ENCODE data around the gene MAGEA9.
"Not testable (repeated sequence)": the region's sequence is repeated elsewhere in the genome, so short reads cannot be mapped to it uniquely, and the experiment has no call there.

MAGEA9 gene, protein sequence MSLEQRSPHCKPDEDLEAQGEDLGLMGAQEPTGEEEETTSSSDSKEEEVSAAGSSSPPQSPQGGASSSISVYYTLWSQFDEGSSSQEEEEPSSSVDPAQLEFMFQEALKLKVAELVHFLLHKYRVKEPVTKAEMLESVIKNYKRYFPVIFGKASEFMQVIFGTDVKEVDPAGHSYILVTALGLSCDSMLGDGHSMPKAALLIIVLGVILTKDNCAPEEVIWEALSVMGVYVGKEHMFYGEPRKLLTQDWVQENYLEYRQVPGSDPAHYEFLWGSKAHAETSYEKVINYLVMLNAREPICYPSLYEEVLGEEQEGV

DNA sequence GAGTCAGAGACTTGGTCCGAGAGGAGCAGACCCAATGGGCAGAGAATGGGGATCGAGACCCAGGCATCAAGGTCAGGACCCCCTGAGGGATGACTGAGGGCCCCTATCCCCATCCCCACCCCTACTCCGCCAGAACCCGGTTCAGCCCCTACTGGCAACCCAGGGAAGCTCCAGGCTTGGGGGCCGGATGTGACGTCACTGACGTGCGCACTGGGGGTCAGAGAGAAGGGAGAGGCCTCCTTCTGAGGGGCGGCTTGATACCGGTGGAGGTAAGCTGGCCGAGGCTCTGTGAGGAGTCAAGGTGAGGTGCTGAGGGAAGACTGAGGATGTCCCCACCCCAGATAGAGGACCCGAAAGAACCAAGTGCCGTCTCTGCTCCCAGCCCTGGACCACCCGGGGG, at the start of gene MAGEA9:
Gene MAGEA9, plus strand, starts transcription at position 204 of the 400 bp plus-strand sequence. CDS start 4,281 bp downstream, outside the sequence.
- DNase-seq: not testable (repeated sequence)

DNA sequence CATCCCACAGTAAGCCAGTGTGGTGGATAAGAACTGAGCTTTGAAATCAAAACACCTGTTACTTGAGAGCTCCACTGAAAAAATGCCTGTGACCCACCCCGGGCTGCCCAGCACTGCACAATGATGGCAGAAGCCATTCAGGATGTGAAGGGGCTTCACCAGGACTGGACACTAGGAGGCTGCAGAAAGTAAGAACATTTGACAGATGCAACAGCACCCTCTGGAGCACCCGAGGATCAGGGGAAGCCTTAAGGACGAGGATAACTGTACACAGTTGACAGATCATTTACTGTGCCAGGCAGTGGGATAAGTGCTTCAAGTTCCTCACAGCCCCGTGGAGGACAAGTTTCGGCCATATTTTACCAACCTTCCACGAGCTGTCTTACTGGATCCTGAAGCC, 39.5 kb upstream of the MAGEA9 start:
- not testable (repeated sequence) for DNase-seq

DNA sequence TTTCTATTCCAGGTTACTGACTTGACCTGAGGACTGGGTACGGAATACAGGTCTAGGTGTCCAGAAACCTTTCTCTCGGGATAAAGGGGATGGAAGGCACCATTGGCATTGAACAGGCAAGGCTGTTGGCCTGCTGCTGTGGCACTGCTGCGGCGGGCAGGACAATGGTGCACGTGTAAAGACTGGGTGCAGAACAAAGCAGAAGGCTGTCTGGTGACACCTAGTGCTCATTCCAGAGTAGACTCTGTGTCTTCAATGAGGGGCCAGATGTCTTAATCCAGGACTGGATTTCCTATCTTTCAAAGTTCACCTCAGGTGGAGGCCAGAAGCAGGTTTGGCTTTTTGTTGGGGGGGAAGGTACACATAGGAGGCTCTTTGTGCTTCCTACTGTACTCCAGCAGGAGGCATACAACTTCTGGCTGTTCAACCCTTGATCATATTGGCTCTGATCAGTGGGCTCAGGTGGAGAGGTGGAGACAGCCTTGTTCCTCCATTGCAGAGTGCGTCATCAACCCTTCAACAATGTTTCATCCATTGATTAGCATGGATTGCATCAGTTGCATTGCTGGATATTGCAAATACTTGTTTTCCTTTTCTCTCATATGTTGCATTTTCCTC, 35.2 kb upstream of the MAGEA9 start:
- not testable (repeated sequence) for DNase-seq

DNA sequence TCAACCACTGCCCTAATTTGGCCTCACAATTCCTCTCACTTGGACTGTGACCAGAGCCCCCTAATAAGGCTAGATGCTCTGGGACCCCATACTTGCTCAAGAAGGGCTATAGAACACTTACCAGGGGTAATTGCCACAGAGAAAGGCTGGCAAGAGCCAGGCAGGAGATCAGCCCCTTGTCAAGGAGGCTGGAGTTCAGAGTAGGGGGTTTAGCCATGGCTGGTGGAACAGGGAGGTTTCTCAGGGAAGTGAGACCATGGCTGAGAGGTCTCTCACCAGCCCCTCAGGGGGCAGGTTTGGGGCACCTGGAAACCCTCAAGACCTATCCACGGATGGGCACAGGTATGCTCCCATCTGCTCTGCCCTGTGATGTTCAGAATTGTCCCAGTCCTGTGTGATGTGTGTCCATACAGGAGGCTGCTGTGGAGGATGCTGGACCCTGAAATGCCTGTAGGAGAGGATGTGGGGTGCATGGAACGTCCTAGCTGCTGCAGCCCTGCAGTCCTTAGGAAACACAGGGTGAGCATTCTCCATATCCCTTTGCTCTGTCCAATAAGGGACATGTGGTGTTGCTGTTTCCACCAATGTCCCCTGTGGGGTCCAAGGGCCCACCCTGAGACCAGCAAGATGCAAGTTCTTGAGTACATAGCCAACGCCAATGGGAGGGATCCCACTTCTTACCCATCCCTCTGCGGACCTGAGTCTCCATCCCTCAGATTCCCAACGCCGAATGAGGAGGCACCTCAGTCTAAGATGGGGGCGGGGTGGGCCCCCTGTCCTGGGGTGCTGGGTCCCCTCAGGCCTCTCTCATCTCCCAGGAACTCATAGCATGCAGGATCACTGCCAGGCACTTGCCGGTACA, 24.3 kb upstream of the MAGEA9 start:
- no peak for DNase-seq

DNA sequence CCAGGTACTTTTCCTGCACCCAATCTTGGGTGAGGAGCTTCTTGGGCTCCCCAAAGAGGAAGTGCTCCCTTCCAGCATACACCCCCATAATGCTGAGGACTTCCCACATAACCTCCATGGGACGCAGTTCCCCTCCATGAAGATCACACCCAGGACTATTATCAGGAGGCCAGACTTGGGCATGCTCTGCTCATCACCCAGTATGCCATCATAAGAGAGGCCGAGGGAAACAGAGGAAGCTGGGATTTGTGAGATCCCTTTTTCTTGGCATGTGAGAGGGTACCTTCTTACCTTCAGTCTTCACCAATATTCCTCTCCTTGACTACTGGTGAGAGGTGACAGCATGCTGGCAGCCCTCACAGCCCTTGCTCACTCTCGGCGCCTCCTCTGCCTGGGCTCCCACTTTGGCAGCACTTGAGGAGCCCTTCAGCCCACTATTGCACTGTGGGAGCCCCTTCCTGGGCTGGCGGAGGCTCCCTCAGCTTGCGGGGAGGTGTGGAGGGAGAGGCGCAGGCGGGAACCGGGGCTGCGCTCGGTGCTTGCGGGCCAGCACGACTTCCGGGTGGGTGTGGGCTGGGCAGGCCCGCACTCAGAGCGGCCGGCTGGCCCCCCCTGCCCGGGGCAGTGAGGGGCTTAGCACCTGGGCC, 23.5 kb upstream of the MAGEA9 start:
- no peak for DNase-seq

DNA sequence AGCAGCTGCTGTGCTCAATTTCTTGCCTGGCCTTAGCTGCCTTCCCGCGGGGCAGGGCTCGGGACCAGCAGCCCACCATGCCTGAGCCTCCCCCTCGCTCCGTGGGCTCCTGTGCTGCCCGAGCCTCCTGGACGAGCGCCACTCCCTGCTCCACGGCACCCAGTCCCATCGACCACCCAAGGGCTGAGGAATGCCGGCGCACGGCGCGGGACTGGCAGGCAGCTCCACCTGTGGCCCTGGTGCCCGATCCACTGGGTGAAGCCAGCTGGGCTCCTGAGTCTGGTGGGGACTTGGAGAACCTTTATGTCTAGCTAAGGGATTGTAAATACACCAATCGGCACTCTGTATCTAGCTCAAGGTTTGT, 23.0 kb upstream of the MAGEA9 start:
- DNase-seq: not testable (repeated sequence)

DNA sequence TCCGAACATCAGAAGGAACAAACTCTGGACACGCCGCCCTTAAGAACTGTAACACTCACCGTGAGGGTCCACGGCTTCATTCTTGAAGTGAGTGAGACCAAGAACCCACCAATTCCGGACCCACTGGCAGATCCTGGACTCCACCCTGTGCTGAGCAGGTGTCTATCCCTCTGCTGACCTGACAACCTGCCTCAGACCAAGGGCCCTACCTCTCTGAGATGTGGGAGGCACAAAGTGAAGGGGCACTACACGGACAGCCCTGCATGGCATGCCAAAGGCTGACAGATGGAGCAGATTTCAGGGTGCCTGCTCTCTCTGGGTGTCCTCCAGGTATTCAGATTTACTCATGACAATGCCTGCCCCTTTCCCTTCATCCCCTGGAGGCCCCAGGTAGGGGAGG, 21.9 kb upstream of the MAGEA9 start:
- DNase-seq: no peak

DNA sequence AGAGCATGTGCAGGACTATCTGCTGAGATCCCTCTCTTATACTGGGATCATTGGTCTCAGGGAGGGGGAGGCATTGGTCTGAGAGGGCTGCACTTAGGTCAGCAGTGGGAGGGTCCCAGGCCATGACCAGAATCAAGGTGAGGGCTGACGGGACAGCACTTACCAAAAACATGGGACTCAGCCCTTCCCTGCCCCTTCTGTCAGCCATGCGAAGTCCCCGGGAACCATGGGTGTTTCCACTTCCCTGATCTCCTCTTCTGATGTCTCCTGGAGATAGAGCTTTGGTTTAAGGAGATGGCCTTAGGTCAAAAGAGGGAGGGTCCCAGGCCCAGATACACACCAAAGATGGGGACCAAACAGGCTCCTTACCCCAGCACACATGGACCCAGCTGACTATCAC, 20.8 kb upstream of the MAGEA9 start:
- no peak for DNase-seq

DNA sequence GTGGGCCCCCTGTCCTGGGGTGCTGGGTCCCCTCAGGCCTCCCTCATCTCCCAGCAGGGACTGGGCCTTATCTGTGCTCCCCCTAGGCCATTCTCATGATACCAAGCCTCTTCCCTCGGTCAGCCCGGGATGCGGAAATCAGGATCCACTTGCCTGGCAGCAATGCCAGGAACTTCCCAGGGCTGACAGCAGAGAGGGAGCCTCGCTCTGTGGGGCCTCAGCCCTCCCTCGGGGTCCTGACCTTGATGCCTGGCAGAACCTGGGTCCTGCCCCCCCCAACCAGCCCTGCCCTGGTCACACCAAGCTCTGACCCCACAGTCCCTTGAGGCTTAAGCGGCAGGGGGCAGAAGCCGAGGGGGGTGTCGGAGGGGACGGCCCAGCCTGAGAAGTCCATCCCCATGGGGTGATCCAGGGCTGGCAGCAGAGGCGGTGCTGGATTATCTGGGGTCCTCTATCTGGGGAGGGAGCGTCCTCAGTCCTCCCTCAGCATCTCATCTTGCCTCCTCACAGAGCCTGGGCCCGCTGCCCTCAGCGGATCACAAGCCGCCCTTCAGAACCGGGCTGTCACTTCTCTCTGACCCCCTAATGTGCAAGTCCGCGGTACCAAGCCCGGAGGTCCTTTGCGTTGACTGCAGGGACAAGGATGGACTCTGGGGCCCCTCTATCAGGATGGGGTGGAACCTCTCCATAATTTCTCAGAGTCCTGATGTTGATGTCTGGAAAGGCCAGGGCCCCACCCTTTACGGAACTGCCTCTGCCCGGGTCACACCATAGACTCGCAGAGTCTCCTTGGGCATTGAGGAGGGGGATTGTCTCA, 19.7 kb upstream of the MAGEA9 start:
- DNase-seq: not testable (repeated sequence)

DNA sequence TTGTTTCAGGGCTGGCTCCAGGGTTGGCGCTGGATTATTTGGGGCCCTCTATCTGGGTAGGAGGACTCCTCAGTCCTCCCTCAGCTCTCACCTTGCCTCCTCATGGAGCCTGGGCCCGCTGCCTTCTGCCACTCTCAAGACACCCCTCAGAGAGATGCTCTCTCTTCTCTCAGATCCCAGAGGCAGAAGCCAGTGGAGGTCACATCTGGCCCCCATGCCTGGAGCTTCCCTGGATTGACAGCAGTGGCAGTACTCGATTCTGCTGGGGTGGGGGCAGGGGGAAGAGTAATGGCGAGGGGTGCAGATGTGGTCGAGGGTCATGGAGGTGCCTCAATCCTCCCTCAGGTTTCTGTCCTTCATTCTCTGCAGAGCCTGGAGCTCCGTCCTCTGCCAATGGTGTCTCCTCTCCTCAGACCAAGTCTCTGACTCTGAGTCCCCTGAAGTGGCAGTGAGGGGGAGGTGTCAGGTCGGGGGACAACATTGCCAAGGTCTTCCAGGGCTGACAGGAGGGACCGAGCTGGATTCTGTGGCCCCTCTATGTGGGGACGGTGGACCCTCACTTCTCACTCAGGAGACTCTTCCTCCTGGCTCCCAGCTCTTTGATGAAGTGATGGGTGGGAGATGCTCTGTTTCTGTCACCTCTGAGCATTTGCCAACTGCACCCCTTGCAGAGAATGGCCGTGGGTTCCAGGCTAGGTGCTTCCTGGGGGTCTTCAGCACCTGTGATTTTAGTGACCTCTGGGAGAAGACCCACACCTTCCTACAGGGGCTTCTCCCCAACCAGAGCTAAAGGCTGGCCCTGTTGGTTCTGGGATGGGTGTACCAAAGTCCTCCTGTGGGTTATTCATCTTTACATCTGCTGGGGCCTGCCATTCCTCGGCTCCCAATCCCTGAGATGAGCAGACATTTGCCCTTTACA, 18.8 kb upstream of the MAGEA9 start:
- DNase-seq: no peak

DNA sequence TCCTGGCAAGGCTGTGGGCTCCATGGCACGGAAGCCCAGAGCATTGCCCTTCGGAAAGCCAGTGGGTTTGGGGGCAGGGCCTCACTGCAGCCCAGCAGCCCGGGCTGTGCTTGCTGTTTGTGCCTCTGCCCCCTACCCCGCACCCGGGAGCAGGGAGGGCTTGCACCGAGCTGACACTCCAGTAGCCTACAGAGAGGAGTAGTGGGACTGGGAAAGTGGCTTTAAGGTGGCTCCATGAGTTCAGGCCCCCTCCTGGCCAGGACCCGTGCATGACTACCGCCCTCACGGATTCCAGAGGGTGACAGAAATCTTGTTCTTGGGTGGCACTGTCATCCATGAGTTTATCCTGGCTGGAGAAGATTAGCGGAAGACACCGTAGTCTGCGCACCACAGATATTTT, 11.4 kb upstream of the MAGEA9 start:
- DNase-seq: not testable (repeated sequence)

DNA sequence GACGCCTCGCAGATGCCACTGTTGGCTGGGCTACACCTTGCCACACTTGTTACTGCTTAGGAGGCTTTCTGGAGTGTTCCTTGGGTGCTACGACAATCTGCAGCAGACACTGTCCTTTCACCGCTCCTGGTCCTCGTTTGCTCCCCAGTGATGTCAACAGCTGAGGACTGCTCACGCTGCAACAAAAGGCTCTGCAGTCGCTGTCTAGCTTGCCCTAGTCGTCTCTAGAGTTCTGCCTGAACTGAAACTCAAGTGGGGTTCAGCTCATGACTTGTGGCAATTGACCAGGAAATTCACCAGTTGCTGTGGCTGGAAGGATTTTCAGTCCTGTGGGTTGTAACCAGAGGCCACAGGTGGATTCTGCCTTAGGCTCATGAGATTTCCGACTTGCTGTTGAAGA, 8.7 kb upstream of the MAGEA9 start:
- DNase-seq: not testable (repeated sequence)

DNA sequence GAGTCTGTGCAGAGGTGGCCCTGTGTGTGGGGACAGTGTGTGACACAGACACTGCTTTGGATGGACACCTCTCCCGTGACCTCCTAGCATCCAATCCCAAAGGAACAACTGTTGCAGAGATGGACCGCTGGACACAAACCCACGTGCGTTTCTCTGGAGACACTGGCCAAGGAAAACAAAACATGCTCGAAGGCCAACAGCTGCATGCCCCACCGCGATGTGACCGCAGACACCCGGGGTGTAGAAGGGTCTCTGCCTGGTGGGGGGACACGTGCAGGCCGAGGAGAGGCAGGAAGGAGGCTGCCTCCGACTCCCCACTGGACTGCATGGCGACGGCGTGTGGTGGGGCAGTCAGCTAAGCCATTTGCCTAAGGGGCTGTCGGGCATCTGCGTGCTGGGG, 8.0 kb upstream of the MAGEA9 start, which contains the start of gene HSFX1:
Gene HSFX1, plus strand, starts transcription at position 301 of the 400 bp plus-strand sequence. CDS start 614 bp downstream, outside the sequence.
- not testable (repeated sequence) for DNase-seq

DNA sequence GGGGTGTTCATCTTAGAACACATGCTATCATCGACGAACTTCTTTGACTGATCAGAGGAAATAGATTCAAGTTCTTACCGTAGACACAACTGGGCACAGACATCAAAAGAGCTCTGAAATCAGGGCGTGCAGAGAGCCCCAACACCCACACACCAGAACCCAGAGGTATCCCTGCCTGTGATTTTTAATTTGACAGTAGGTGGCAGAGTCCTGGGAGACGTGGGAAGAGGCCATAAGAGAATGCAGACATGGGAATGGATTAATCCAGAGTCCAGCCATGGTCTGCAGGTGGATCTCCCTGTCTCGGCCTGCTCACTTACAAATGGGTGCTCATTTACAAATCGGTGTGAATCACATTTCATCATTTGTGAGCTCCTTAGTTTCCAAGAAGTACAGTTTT, 3.7 kb upstream of the MAGEA9 start:
- DNase-seq: not testable (repeated sequence)

DNA sequence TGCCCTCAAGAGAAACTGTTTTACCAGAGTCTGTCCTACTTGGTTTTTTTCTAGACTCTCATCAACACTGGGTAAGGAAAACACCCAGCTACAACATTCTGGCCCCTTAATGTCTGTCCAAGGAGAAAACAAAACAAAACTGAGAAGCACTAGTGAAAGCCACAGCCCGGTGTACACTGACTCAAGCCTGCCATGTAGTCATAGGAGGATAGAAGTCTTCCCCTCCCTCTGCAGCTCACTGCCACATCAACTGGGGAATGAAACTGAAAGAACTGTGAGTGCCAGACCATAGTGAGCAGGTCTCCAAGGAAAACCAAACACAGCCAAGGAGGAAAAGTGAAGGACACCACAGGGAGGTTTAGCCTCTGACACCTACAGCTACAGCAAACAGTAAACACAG, 13.8 kb downstream of the MAGEA9 start:
- DNase-seq: not testable (repeated sequence)

DNA sequence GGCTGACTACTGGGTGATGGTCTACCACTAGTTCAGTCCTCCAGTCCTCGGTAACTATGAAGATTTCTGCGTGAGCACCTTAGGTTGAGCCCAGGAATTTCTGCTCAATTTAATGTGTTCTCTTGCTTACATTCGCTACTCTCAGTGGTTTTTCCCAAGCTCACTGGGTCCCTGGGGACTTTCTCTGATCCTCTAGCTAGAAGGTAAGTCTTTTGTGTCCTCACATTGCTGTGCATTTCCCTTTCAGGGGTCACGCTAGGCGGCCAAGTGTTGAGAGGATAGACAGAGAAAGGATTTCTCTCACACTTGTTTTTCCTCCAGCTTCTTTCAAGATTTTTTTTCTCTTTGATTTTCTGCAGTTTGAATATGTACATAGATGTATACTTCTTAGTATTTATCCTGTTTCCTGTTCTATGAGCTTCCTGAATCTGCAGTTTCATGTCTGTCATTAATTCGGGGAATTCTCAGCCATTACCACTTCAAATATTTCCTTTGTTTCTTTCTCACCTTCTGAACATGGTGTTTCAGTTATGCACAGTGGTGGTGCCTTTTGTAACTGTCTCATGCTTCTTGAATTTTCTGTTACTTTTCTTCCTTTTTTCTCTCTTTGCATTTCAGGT, 17.5 kb downstream of the MAGEA9 start:
- no peak for DNase-seq

DNA sequence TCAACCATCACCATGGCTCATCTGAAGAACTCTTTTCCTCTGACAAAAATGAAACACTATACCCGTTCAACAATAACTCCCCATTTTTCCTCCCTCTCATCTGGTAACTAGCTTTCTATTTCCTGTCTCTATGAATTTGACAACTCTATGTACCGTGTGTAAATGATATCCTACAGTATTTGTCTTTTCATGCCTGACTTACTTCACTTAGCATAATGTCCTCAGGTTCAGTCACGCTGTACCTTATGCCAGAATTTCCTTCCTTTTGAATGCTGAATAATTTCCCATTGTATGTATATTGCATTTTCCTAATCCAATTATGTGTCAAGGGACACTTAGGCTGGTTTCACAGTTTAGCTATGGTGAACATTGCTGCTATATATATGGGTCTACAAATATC, 18.2 kb downstream of the MAGEA9 start:
- no peak for DNase-seq

DNA sequence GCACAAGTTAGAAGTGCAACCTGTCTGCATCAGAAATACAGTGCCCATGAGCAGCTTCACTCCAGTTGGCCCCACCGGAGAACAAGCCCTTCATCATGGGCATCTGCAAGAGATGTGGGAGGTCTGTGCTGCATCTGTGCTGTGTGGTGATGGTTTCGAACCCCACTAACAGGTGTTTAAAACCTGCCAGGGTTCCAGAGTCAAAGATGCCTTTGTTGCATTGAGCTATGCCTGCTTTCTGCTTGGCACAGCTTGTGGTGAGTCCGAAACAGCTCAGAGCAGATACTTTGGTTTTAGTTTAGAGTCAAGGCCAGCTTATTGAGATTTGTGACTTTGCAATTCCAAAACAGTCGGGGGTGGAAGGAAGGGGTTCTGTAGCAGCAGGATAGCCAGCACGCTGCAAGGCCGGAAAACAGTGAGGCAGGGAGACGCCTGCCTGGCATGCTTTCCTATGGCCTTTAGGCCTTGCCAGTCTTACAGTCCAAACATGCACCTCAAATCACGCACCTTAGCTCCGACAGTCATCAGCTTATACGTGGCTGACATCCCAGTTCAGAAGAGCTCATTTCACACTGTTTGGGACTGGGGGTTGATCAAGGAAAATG, 21.8 kb downstream of the MAGEA9 start:
- DNase-seq: no peak

DNA sequence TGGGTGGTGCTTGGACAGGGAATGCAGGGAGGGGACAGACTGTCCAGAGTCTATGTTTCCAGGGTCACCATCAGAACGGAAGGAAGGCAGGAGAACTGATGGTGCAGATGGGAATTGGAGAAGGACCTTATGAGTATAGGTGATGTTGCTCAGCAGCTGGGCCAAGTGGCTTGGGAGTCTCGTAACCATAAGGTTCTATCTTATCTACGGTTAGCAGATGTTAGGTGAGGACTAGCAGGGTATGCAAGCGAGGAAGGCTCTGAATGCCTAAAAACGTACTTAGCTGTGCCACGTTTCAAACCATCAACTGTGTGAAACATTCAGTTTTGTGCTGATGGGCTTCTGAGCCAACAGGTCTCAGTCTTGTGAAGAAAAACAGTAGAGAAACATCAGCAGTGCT, 22.4 kb downstream of the MAGEA9 start:
- DNase-seq: no peak
